Measurements from ENCODE around the gene HNRNPA1.
"Not testable (repeated sequence)": the region's sequence is repeated elsewhere in the genome, so short reads cannot be mapped to it uniquely, and the experiment has no call there.

HNRNPA1 gene

DNA sequence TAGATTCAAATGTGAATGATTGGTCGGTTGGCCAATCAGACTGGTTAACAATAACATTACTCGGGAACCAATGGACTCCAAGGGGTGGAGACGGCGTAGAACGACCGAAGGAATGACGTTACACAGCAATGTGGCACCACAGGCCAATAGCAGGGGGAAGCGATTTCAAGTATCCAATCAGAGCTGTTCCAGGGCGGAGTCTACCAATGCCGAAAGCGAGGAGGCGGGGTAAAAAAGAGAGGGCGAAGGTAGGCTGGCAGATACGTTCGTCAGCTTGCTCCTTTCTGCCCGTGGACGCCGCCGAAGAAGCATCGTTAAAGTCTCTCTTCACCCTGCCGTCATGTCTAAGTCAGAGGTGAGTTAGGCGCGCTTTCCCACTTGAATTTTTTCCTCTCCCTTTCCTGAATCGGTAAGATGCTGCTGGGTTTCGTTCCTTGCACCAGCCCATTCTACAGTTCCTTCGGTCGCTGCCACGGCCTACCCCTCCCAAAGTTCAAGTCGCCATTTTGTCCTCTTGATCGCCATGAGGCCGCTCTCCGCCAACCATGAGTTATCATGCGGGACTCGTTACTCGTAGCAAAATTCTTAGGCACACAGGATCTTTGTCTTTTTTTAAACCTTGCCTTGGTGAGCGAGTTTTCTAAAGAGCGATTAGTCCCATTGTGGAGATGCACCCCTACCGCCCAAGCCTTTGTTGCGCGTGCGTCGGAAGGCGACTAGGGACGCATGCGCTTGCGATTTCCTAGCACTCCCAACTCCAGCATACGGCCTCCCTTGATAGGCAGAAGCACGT is at the start of gene HNRNPA1:
Gene HNRNPA1, plus strand, starts transcription at position 259 of the 793 bp plus-strand sequence. Its CDS starts 82 bp downstream, at position 341.
- peak; percentile 100 for DNase-seq (ENCODE audit: extremely low read depth, low read depth)
- TF ChIP-seq, protein P1, sequence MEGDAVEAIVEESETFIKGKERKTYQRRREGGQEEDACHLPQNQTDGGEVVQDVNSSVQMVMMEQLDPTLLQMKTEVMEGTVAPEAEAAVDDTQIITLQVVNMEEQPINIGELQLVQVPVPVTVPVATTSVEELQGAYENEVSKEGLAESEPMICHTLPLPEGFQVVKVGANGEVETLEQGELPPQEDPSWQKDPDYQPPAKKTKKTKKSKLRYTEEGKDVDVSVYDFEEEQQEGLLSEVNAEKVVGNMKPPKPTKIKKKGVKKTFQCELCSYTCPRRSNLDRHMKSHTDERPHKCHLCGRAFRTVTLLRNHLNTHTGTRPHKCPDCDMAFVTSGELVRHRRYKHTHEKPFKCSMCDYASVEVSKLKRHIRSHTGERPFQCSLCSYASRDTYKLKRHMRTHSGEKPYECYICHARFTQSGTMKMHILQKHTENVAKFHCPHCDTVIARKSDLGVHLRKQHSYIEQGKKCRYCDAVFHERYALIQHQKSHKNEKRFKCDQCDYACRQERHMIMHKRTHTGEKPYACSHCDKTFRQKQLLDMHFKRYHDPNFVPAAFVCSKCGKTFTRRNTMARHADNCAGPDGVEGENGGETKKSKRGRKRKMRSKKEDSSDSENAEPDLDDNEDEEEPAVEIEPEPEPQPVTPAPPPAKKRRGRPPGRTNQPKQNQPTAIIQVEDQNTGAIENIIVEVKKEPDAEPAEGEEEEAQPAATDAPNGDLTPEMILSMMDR (IDR thresholded peaks at IDR 0.05; ENCODE audit: low read depth, low read length, missing control alignments), result no peak
- H3K4me3 ChIP-seq (replicated peaks; ENCODE audit: low read depth, low read length), result peak within 1 kb of the TSS; percentile 85

DNA sequence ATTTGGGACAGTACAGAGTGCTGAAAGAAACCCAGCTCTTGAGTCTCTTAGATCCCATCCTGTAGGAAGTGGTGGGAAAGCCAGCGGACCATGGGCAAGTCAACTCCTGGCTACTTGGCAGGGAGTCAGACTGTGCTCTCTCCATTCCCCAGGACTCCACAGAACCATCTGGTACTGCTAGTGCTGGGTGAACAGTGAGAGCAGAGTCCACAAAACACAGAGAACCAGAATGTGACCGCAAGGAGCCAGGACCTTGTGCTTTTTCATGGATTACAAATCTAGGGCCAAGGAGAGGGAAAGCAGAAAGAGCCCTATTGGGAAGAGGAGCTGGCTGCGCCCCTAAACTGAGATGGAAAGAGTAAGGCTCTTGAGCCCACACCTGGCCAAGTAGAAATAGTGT is 49.3 kb upstream of the HNRNPA1 start:
- H3K4me3 ChIP-seq (replicated peaks; ENCODE audit: low read depth, low read length); DNase-seq (ENCODE audit: extremely low read depth, low read depth): not testable (repeated sequence)

DNA sequence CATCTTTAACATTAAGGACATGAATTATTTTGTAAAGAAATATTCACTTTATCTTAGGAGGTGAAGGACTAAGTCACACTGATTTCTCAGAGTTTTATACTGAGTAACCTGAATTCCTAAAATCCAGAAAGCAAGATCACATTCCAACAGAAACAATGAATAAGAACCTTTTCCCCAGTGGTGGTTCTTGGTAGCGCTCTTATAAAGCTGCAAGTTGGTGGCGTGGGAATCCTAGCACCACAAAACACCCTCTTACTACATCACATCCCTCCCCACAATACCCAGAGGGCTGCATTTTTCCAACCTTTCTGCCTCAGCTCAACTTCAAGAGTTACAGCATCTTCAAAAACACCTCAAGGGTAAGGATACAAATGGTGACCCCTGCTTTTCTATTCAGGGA is 47.7 kb upstream of the HNRNPA1 start:
- no peak overlapping the region for H3K4me3 ChIP-seq (replicated peaks; ENCODE audit: low read depth, low read length)
- DNase-seq (ENCODE audit: extremely low read depth, low read depth), result no peak
- TF ChIP-seq, protein P1 (IDR thresholded peaks at IDR 0.05; ENCODE audit: low read depth, low read length, missing control alignments), result no peak

DNA sequence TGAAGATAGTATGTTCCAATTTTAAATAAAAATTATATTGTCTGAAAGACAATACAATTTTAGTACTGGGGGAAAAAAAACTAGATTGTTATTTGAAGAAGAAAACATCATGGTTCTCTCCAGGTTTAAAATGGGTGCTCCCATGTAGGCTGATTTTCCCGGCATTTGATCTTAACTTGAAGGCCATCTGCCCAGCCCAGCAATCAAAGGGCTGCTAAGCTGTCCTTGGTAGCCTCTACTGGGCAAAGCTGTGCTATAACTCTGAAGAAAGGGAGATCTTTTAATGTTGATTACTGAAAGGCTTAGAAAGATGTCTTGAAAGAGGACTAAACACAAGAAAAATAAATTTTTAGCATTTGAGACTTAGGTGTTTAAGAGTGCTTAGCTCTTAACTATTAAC is 42.0 kb upstream of the HNRNPA1 start:
- no peak overlapping the region for H3K4me3 ChIP-seq (replicated peaks; ENCODE audit: low read depth, low read length)
- TF ChIP-seq, protein P1 (IDR thresholded peaks at IDR 0.05; ENCODE audit: low read depth, low read length, missing control alignments), result no peak
- no peak for DNase-seq (ENCODE audit: extremely low read depth, low read depth)

DNA sequence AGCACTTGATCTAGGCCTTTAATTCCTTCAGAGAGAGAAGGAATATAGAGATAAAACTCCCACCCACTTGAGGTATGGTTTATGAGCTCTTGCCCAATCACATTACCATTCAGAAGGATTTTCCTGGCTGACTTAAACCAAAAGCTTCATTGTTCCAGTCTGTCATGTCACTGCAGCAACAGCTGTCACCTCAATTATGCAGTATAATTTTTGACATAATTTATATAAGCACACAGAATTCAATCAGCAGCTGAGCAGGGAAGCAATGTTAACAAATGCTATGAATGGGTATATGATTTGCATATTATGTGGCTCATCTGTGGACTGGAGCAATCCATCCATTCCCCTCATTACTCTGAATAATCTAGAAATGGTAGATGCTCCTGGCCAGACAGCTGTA is 40.9 kb upstream of the HNRNPA1 start:
- TF ChIP-seq, protein P1 (IDR thresholded peaks at IDR 0.05; ENCODE audit: low read depth, low read length, missing control alignments), result no peak
- no peak overlapping the region for H3K4me3 ChIP-seq (replicated peaks; ENCODE audit: low read depth, low read length)
- DNase-seq (ENCODE audit: extremely low read depth, low read depth), result no peak

DNA sequence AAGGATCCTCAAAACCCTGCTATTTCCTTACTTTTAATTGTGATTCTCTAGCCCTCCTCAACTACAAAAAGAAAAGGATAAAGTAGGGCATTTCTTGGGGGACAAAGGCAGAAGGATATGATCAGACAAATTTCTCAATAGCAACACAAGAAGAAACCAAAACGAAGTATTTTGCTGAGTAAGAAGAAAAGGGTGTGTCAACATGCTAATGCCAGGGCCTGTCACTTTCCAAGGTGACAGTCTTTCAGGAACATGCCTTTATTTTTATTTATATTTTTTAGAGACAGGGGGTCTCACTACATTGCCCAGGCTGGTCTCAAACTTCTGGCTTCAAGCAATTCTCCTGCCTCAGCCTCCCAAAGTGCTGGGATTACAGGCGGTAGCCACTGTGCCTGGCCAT is 40.4 kb upstream of the HNRNPA1 start:
- DNase-seq (ENCODE audit: extremely low read depth, low read depth), result no peak
- no peak overlapping the region for H3K4me3 ChIP-seq (replicated peaks; ENCODE audit: low read depth, low read length)
- TF ChIP-seq, protein P1 (IDR thresholded peaks at IDR 0.05; ENCODE audit: low read depth, low read length, missing control alignments), result no peak

DNA sequence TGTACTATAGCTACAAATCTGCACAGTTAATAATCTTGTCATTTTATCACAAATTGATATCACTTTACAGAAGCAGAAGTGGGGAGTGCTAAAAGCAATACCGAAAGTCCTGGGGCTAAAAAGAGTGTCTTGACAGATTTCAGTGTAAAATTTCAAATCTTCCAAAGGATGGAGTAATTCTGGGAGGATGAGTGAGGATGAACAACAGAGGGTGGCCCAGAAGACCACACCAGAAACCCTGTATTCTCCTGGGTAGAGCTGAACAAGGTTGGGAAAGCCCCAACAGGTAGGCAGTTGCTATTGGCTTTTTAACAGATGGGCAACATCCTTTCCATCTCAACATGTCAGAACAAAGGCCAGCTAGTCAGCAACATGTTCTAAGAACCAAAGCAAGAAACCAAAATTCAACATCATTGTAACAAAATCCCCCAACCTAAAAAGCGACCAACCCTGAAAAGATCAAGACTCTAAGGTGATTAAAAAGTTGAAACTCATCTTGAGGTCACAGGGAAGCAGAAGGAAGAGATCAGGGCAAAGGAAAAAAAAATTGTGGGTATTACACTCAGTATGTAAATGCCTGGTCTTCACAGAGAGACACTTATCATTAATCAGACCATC is 39.4 kb upstream of the HNRNPA1 start:
- DNase-seq (ENCODE audit: extremely low read depth, low read depth), result no peak
- H3K4me3 ChIP-seq (replicated peaks; ENCODE audit: low read depth, low read length), result no peak overlapping the region
- TF ChIP-seq, protein P1 (IDR thresholded peaks at IDR 0.05; ENCODE audit: low read depth, low read length, missing control alignments), result no peak
